Cardiac fibroblast (primary cell): ENCODE measurements around the gene USH2A.

Source experiments
- DNase-seq, 2 donors: peaks; one replicate each; pipeline versions ENCODE4 v3.0.0 to v3.0.0-alpha.2; 2010; ENCODE audit warnings: low read depth in 2 of 2
- H3K4me3 ChIP-seq, 2 donors: replicated peaks in 1 of 2; 1 replicate in 1 of 2; 2 replicates in 1 of 2; pipeline ENCODE4 v1.5.1; 2011; ENCODE audit warnings: low read depth in 2 of 2, low read length in 2 of 2, mild to moderate bottlenecking in 2 of 2, moderate library complexity in 1 of 2
- TF ChIP-seq, protein P1 (sequence below): IDR thresholded peaks from one replicate; pipeline ENCODE4 v1.5.1; 2011; ENCODE audit warnings: low read depth, mild to moderate bottlenecking, low read length, inconsistent platforms

Gene USH2A

DNA sequence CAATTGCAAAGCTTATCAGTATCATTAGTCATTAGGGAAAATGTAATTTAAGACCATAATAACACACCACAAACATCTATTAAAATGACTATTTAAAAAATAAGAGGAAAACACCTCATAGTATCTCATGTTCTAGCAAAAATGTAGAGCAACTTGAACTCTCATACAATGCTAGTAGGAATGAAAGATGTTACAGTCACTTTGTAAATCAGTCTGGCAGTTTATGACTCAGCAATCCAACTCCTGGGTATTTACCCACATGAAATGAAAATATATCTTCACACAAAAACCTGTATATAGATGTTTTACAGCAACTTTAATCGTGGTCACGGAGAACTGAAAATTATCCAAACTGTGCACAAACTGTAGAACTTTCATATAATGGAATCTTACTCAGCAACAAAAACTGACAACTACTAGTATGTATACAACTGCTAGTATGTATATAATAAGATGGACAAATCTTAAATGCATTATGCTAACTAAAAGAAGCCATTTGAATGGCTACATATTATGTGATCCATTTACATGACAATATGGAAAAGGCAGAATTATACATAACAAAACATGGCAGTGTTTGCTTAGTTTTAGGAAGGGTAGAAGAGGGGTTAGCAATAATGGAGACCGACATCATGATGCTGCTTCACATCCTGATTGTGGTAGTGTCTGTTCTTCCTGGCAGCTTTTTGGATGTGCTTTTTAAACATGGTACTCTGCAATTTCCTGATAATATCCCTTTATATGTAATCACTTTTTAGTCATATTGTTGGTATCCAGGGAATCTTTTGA lies 589.1 kb downstream of the USH2A start:
- H3K4me3 ChIP-seq, result no peak overlapping the region
- peak in 1 of 2 donors; percentile 24 for DNase-seq
- TF ChIP-seq, protein P1, sequence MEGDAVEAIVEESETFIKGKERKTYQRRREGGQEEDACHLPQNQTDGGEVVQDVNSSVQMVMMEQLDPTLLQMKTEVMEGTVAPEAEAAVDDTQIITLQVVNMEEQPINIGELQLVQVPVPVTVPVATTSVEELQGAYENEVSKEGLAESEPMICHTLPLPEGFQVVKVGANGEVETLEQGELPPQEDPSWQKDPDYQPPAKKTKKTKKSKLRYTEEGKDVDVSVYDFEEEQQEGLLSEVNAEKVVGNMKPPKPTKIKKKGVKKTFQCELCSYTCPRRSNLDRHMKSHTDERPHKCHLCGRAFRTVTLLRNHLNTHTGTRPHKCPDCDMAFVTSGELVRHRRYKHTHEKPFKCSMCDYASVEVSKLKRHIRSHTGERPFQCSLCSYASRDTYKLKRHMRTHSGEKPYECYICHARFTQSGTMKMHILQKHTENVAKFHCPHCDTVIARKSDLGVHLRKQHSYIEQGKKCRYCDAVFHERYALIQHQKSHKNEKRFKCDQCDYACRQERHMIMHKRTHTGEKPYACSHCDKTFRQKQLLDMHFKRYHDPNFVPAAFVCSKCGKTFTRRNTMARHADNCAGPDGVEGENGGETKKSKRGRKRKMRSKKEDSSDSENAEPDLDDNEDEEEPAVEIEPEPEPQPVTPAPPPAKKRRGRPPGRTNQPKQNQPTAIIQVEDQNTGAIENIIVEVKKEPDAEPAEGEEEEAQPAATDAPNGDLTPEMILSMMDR, result no peak

DNA sequence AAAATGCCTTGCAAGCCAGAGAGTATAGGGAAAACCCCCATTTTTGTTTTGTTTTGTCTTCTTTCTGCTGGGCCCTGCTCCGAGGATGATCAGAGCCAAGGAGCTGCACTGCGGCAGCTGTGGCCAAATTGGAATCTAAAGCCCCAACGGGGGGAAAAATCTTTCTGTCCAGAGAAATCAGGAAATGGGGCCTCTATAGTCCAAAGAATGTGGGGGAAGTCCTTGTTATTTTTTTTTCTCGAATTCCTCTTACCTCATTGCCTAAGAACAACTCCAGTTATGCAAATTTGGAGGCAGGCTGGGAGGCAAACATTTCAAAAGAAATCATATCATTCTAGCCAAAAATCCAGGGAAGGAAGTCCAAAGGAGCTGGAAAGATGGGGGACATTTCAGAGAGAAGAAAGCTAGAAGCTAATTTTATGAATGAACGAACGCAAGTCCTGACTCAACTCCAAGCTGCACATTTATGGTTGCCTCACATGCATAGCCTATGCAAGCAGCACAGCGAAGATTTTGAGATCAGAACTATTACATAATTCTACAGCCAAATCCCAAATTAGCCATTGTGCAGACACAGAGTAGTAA lies 592.9 kb downstream of the USH2A start:
- H3K4me3 ChIP-seq, result no peak overlapping the region
- DNase-seq, result peak; percentile 26 to 68
- TF ChIP-seq, protein P1, result no peak

DNA sequence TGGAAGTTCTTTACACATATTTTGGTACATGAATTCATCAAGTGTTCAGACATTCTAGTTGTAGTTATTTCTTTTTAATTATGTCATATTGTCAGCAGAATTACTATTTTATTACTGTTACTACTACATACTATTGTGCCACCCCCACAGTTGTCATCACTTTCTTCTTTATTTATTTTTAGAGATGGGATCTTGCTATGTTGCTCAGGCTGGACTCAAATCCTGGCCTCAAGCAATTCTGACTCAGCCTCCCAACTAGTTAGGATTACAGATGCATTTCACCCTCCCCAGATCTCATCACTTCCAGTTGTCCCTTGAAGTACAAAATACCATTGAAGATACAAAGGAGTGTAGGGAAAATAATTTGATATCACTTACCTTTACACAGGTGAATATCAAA lies 598.2 kb downstream of the USH2A start:
- H3K4me3 ChIP-seq, result no peak overlapping the region
- TF ChIP-seq, protein P1, result no peak
- no peak for DNase-seq

DNA sequence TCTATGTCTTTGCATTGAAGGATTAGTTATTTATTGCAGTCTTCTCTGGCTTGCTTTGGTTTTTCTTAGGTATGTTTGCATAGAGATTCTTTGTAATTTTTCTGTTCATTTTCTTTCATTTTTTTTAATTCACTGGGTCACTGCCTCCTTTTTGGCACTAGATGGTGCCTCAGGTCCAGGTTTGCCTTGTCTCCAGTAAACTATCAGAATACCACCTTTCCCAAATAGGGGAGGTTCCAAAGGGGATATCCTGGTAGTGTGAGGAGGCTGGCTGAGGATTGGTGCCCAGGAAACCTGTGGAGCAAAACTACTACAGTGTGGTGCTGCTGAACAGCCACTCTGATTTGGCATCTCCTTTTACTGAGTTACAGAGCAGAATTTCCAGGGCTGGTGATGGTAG lies 599.0 kb downstream of the USH2A start:
- peak in 1 of 2 donors; percentile 27 for DNase-seq
- H3K4me3 ChIP-seq, result no peak overlapping the region
- TF ChIP-seq, protein P1, result peak; percentile 36

DNA sequence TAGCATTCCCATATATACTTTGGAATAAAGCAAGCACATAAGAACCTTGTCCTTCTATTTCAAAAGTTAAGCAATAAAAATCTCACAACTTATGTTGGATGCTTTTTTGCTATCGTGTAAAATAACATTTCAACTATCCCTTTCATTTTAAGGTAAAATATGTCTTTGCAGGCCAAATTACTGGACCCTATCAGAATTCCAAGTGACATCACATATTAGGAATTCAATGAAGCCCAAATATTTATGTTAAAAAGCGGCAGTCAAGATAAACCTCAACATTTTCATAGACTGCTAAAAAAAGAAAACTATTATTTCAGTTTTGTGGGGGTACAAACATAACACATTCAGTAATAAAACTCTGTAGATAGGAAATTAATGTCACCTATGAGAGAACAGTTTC lies 604.1 kb downstream of the USH2A start:
- TF ChIP-seq, protein P1, result no peak
- H3K4me3 ChIP-seq, result no peak overlapping the region
- peak in 1 of 2 donors; percentile 17 for DNase-seq

DNA sequence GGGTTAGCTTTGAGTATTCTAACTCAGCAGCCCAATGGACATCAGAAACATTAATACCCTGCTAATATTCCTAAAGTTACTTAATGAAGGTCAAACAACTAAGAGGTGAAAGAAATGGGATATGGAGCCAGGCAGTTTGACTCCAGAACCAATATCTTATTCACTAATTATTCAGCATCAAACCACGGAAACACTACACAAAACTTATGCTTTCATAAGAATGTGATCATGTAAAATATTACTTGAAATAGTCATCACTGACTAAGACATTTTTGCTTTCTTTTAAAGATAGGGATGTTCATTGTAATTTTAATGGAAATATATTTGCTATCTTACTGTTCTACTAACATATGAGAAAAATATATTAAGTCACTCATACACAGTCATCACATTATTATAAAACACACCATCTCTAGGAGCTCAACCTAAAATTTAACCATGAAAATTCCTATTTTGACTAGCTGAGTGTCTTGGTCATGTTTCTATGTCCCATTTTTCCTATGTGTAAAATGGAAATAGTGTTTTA lies 615.3 kb downstream of the USH2A start:
- peak in 1 of 2 donors; percentile 43 for DNase-seq
- H3K4me3 ChIP-seq, result no peak overlapping the region
- TF ChIP-seq, protein P1, result no peak
